HG03469 (cell line): ENCODE data around the gene NBPF26.
A peak's percentile ranks its signal among the peaks of the same experiment; 100 is the strongest.
"Not testable (repeated sequence)": the region's sequence is repeated elsewhere in the genome, so short reads cannot be mapped to it uniquely, and the experiment has no call there.

Experiments
- ATAC-seq: cut with Tn5 transposase; IDR thresholded peaks from one replicate; pipeline ENCODE4 v1.9.1; 2021; ENCODE audit warnings: mild to moderate bottlenecking, moderate library complexity, moderate number of reproducible peaks; ENCODE audit not compliant: unreplicated experiment

NBPF26 gene

DNA sequence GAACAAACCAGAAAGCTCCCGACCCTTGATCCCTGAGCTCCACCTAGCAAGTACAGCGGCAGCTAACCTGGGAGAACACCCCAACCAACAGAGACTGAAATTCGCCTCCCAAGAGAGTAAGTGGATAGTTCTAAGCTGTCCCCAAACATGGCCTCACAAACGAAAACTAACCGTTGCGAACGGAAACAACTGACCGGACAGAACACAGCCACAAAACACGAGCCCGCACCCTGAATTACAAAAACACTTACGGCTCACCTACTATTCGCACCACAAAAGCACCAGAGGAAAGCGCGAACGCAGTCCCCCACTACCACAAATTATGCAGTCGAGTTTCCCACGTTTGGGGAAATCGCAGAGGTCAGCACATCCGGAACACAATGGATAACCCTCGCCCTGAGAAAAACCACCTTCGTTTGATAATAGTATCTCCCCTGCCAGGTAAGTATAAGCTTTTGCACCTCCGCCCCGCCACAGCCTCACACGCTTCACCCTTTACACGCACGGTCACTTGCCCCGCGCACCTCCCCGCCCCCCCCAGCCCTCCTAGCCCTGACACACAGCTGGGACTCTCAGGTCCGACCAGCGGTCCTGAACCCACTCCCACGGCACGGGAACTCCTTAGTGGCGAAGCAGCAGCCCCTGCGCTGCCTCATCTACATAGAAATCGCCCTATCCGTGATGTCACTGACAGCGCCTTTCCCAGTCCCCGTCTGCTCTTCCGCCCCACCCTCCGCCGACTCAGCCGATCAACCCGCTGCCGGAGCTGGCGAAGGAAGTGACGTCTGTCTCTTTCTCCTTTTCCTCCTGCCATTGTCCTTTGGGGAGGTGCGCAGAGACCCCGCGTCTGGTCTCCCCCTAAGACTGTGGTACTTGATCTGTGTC lies 127.0 kb downstream of the NBPF26 start:
- ATAC-seq = peak; percentile 59

DNA sequence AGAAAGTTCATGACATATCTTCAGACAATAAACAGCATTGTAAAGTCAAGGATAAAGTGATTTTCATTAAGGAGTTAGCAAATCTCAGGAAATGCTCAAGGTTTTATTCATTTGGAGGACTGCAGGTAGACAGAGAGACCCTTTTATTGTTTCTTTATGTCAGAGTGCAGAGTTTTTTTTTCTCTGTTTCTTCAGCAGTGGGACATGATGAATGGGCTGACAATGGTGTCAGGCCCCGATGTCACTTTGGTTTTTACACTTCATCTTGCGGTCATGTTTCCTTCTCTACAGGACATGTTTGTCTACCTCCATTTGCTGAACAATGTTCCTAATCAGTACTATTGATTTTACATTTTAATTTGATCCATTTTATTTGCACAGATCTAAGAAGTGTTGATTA lies 134.4 kb downstream of the NBPF26 start:
- not testable (repeated sequence) for ATAC-seq

DNA sequence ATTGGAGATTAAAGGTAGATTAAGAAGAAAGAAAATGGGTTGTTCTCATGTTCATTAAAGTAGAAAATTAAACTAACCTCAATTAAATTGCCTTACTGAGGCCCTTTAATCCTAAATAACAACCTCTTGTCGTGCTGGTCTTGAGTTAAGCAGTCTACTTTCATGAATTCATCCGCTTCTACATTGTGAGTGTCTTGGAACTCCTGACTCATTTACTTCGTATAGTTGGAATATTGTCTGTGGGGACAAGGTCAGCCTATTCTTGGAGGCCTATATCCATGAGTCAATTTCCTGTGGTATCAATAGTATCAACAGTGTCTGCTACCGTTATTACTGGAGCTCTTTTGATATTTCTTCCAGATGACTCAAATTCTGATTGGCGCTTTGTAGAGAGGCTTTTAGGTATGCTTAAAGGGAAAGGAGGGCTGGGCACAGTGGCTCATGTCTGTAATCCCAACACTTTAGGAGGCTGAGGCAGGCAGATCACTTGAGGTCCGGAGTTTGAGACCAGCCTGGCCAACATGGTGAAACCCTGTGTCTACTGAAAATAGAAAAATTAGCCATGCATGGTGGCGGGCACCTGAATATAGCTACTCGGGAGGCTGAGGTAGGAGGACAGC lies 136.0 kb downstream of the NBPF26 start:
- ATAC-seq = not testable (repeated sequence)

DNA sequence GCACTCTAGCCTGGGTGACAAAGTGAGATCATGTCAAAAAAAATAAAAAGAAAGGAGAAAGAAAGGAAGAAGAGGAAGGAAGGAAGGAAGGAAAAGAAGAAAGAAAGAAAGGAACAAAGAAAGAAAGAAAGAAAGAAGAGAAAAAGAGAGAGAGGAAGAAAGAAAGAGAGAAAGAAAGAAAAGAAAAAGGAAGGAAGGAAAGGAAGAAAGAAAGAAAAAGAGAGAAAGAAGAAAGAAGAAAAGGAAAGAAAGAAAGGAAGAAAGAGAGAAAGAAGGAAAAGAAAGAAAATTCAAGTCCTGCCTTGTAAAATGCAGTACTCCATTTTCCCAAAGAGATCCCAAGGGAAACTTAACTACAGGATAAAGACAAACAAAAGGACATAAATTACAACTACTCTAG lies 154.5 kb downstream of the NBPF26 start:
- not testable (repeated sequence) for ATAC-seq

DNA sequence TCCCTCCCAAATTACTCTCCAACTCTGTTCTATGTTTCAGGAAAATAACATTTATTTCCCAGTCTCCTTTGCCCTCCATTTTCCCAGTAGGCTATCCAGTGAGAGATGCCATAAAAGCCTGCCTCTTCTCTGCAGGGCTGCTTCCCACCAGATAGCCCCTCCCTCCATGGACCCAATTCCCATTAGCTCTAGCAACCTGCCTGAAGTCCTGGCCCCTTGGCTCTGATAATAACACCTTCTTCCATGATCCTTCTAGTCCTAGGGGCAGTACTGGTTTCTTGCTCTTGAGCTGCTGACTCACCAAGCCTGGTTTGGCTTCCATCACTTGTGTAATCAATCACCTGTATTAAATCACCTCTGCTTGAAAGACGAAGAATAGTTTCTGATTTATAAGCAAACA lies 156.3 kb downstream of the NBPF26 start:
- not testable (repeated sequence) for ATAC-seq

DNA sequence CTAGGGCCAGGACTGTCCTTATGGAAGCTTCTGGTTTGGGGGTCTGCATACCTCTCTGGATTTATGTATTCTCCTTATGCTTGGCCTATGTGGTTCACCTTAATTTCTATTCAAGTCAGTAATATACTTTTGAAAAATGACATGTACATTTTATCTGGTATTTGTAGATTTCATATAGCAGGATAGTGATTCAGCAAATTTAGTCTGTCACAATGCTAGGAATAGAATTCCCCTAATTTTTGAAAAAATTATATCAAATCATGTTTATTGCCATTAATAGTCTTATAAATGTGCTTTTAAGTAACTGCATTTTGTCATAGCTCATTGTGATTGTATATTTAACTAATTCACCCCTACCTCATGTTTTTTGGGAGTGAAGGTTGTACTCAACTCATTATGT lies 158.2 kb downstream of the NBPF26 start:
- ATAC-seq = not testable (repeated sequence)
